ENCODE results near the gene CNTNAP1. TPM values are rescaled to one million over a fixed set of nuclear protein-coding genes. Genes with fewer than 3 reads are reported as not detected.
"Not testable (repeated sequence)": the region's sequence is repeated elsewhere in the genome, so short reads cannot be mapped to it uniquely, and the experiment has no call there.

CNTNAP1 gene
- total RNA-seq, 2 donors from 2014 or later: 4.7 to 7.2 TPM

DNA sequence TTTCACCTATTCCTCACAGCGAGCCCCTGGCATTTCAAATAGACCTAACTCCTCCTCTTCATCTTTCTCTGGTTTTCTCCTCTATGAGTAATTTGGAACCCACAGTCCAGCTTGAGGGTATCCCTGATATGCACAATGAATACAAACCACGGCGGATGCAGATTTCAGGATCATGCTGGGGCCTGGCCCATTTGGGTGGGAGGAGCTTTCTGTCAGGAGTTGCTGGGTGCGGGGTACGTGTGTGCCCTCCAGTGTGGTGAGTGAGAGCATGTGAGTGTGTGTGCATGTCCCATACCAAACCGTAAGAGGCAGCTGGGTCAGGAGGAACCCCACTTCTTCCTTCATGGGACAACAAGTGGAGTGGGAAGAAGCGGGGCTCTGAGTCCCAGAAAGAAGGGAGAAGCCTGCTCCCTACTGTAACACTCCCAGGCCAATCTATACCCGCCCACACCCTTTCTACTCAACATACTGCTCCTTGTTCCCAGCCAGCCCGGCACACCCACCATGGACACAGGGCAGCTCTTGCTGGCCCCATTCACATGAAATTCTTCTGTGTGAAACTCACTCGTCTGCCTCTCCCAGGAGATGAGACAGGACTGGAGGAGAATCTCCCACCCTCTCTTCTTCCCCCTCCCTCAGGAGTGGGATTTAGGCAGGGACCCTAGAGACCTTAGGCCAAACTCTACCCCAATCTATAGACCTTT, 18.4 kb downstream of the CNTNAP1 start:
- ATAC-seq (no peak), DNase-seq (no peak)
- intact Hi-C loops (cut with DNase I): no loop called here

GRCh38 chr17:42702446-42702845, 20.1 kb downstream of the CNTNAP1 start:
- DNase-seq (no peak), ATAC-seq (no peak)
- intact Hi-C loops (cut with DNase I): no loop called here

DNA sequence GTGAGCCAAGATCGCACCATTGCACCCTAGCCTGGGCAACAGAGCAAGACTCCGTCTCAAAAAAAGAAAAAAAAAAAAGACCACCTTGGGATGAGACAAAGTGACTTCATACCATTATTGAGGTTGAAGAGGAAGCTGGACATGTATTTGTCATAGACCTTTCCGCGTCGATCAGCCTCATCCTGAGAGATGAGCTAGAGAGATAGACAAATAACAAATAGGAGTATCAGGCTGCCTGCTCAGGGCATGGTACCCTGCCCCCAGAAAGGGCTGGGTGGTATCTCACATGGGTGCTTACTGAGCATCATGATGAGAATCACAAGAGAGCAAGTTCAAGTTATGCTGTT, 22.1 kb downstream of the CNTNAP1 start:
- intact Hi-C loops (cut with DNase I): no loop called here
- ATAC-seq (no peak), DNase-seq (no peak)

GRCh38 chr17:42704837-42705494, 22.6 kb downstream of the CNTNAP1 start:
- intact Hi-C loops (cut with DNase I): no loop called here
- ATAC-seq (no peak), DNase-seq (no peak)

GRCh38 chr17:42706732-42707131, 24.4 kb downstream of the CNTNAP1 start:
- no peak for DNase-seq
- intact Hi-C loops (cut with DNase I): no loop called here
- ATAC-seq: no peak

- ATAC-seq (no peak), DNase-seq (no peak)
- intact Hi-C loops (cut with DNase I): no loop called here
These were observed 26.3 kb downstream of the CNTNAP1 start for GRCh38 chr17:42708588-42708987.

GRCh38 chr17:42709561-42709960, 27.2 kb downstream of the CNTNAP1 start:
- DNase-seq (no peak), ATAC-seq (no peak)
- intact Hi-C loops (cut with DNase I): no loop called here

DNA sequence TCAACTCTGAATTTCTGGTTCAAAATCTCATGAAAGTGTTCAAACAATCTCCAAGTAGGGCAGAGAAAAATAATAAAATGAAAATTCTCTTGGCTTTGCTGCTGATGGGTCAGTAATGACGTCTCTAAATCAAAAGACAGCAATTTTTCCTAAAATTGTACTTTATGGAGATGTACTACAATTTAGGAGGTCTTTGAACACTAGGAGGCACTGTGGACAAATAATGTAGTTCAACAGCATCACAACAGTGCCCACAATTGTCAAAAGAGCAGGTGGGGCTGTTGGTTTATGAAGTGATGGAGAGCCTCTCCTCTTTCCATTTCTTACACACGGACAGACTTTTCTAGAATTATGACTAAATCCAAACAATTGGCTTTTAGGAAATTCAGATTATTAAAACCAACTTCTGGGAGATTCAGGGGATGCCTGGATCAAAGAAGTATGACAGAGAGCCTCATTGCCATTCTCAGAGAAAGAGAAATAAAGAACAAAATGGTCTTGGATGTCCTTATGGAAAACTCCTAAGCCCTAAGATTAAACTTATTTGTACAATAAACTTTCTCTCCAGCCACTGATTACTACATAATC, 38.8 kb downstream of the CNTNAP1 start:
- DNase-seq: no peak
- peak; percentile 61 to 80 for ATAC-seq
- intact Hi-C loops (cut with DNase I): loop anchor here (2.0 to 10.0 kb wide), 4 partner anchors 41 to 214 kb away; partner anchors contain the start of genes BECN1 (in 1 of the 2) and RAMP2 (in 1 of the 2)

- intact Hi-C loops (cut with DNase I): loop anchor here (5.0 to 10.0 kb wide), 3 partner anchors 39 to 211 kb away; partner anchors contain the start of genes BECN1 (in 1 of the 2) and RAMP2 (in 1 of the 2)
- DNase-seq (no peak), ATAC-seq (no peak)
These were observed 41.3 kb downstream of the CNTNAP1 start for GRCh38 chr17:42723636-42724035.

- intact Hi-C loops (cut with DNase I): loop anchor here in 1 of 2 donors (10.0 kb wide), 1 partner anchor 210 kb away; no protein-coding TSS in a partner anchor
- DNase-seq (no peak), ATAC-seq (no peak)
These were observed 42.8 kb downstream of the CNTNAP1 start for GRCh38 chr17:42725143-42725542.

DNA sequence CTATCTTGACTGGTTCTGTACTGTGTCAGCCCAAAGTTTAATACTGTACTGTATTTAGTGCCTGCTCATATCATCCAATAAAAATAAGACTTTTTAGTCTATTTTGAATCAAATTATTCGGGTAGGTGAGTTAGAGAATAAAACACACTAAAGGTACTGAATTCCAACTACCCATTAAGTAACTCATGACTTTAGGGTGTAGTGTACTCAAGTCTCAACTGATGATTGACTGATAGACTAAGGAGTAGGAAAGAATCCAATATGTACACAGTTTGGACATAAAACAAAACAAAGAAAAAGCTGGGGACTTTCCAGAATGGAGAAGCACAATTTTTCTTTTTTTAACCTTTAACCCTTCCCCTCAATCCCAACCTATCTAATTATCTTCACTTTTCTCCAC, 58.4 kb downstream of the CNTNAP1 start:
- ATAC-seq (no peak), DNase-seq (no peak)
- intact Hi-C loops (cut with DNase I): no loop called here

GRCh38 chr17:42742916-42743315, 60.6 kb downstream of the CNTNAP1 start:
- ATAC-seq; intact Hi-C loops (cut with DNase I); DNase-seq: not testable (repeated sequence)

GRCh38 chr17:42743595-42744282, 61.4 kb downstream of the CNTNAP1 start:
- intact Hi-C loops (cut with DNase I): no loop called here
- no peak for ATAC-seq
- DNase-seq: no peak

GRCh38 chr17:42744283-42744805, 62.0 kb downstream of the CNTNAP1 start:
- ATAC-seq (peak; percentile 88 to 93), DNase-seq (peak; percentile 83)
- intact Hi-C loops (cut with DNase I): no loop called here

DNA sequence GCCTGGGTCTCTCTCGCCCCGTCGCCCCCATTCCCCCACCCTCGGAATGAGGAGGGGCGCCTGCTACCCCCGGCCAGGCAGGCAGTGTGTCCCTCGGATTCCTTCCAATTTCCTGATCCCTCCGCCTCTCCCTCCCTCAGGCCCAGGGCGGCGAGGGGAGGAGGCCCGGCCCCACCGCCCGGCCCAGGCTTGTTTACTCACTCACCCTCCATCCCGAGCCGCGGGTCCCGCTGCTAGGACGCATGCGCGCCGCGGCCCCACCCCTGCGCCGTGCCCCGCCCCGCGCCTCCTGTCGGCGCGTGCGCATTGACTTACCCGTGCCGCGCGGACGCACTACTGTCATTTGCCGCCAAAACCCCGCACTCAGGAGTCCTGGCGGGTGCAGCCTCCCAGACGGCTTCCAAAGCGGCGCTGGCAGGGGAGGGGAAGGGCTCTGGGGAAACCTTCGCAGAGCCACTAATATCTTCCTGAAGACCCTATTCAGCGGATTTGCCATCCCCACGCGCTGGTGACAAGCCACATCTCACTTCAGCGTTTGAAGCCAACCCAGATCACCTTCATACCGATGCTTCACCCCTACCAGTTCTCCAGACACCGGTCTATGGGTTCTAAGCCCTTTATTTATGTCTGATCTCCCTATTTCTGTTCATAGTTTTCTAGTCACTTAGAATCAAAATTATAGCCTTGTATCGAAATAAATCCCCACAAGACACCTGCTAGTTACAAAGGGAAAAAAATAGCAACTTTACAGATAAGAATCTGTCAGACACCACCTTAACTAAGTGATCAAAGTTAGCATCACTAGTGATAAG, 62.7 kb downstream of the CNTNAP1 start, which contains the start of gene EZH1:
EZH1 (minus strand) TSS at position 235 of the 812 bp plus-strand sequence. CDS start 16,099 bp downstream, outside the sequence.
- peak; percentile 90 for DNase-seq
- intact Hi-C loops (cut with DNase I): no loop called here
- peak; percentile 98 to 99 for ATAC-seq

- no peak for DNase-seq
- no peak for ATAC-seq
- intact Hi-C loops (cut with DNase I): no loop called here
These were observed 66.0 kb downstream of the CNTNAP1 start for GRCh38 chr17:42748202-42748907.

DNA sequence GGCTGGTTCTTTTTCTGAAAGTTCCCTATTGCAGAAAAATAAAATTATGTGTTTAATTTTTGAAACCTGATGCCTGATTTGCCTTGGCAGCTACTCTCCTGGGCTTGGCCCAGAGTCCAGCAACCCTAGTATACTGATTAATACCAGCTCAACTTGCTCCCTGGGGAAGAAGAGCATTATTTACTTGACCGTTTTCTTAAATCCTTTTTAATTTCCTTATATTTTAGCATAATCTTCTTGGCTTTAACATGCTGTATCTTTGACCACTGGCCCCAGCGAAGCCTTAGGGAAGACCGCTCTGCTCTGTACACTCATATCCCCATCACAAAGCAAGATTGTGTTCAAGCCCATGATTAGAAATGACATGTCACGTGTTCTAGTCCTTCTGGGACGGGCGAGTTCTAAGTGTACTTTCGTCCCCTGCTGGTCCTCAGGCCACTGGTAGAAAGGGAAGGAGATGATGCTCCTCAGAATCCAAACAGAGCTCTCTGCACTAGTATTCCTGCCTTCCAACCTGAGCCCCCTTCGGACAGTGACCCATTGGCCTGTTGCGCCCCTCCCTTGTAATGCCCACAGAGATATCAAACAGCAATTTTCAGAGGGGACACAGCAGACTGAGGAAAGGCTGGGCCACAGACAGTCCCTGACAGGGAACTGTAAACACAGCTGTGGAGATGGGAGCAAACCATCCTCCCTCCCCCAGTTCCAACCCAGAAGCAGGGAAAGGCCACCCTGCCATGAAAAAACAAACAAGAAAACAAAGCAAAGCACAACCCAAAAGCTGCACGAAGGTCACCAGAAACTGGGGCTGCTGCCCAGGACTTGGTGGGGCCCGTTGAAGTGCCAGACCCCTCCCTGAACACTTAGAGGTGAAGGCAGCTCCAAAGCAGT, 66.8 kb downstream of the CNTNAP1 start:
- intact Hi-C loops (cut with DNase I): no loop called here
- ATAC-seq (no peak), DNase-seq (no peak)

Data from left cardiac atrium (tissue), 4 donors.